ENCODE data around the gene ARMC2. TPM values are rescaled to one million over a fixed set of nuclear protein-coding genes. Genes with fewer than 3 reads are reported as not detected.

ARMC2 gene
- total and polyA plus RNA-seq, 2 of the 8 experiments (the other 6 are each of a cell fraction or from before 2014, with no cell fraction given), result 1.6 to 4.4 TPM

- POLR2A ChIA-PET (ENCODE audit: partially characterized antibody), result interaction anchor here (1.0 kb wide), 1 partner anchor 279 kb away, joined by 3 read pairs; no protein-coding TSS in a partner anchor
- Histone ChIP-seq H3K9ac (replicated peaks in 1 of 4; ENCODE audit: extremely low read depth in 1 of 4, low read depth in 3 of 4, low read length in 3 of 4) (no peak overlapping the region), H3K4me3 (ENCODE audit: extremely low read depth in 1 of 4, insufficient read depth in 2 of 4, low read depth in 3 of 4, low read length in 4 of 4) (no peak overlapping the region), H3K14ac (ENCODE audit: insufficient read length) (no peak overlapping the region), H3K36me3 (ENCODE audit: control insufficient read depth in 2 of 4, insufficient read depth in 4 of 4, low read length in 3 of 4) (no peaks in the 10 kb centered on the region), H3K4me1 (replicated peaks in 1 of 4; ENCODE audit: control insufficient read depth in 3 of 4, insufficient read depth in 4 of 4, low read length in 3 of 4) (peaks cover 3 to 8% (median 6%) of the 10 kb centered on the region in 4 experiments; a peak in 6 of 7 replicates), H3K27ac (ENCODE audit: low read depth, low read length) (no peak overlapping the region), H4K91ac (replicated peaks; ENCODE audit: insufficient read length, low read length) (no peak overlapping the region), H3K4ac (replicated peaks; ENCODE audit: insufficient read length, low read depth, low read length) (no peak overlapping the region), H2AK5ac (ENCODE audit: low read depth, low read length) (no peak overlapping the region), H3K56ac (replicated peaks; ENCODE audit: insufficient read length, low read depth, low read length) (no peak overlapping the region), H2BK120ac (replicated peaks; ENCODE audit: low read depth, low read length) (no peak overlapping the region), H2BK20ac (ENCODE audit: low read length) (no peak overlapping the region), H3K23ac (ENCODE audit: insufficient read length) (no peak overlapping the region), H2AFZ (ENCODE audit: low read length) (no peak overlapping the region), H4K20me1 (replicated peaks in 1 of 2; ENCODE audit: control insufficient read depth in 1 of 2, insufficient read depth in 2 of 2, low read length in 2 of 2) (no peaks in the 10 kb centered on the region), H3K27me3 (replicated peaks in 1 of 4; ENCODE audit: control insufficient read depth in 3 of 4, extremely low read depth in 1 of 4, insufficient read depth in 3 of 4, low read length in 3 of 4) (no peaks in the 10 kb centered on the region), H2BK15ac (ENCODE audit: low read length) (no peak overlapping the region), H3K4me2 (ENCODE audit: insufficient read depth in 1 of 2, low read depth in 2 of 2, low read length in 2 of 2) (no peak overlapping the region), H3K9me3 (ENCODE audit: insufficient read depth in 2 of 2, low read depth in 1 of 2, low read length in 1 of 2) (no peaks in the 10 kb centered on the region), H2BK5ac (ENCODE audit: low read depth, low read length) (no peak overlapping the region), H2BK12ac (ENCODE audit: low read depth, low read length) (no peak overlapping the region), H3K18ac (ENCODE audit: extremely low read depth, low read length) (no peak overlapping the region), H3K23me2 (ENCODE audit: low read depth, low read length) (peaks cover 4% of the 10 kb centered on the region), H3K79me2 (ENCODE audit: control insufficient read depth in 1 of 2, insufficient read depth in 2 of 2, low read length in 2 of 2) (no peaks in the 10 kb centered on the region), H4K8ac (ENCODE audit: extremely low read depth, insufficient read depth, low read length) (no peak overlapping the region; the same call in 1 of the 2 replicates), H4K5ac (ENCODE audit: insufficient read length, low read depth, low read length) (no peak overlapping the region), H3K79me1 (ENCODE audit: low read depth, low read length) (no peaks in the 10 kb centered on the region)
- FAIRE-seq (no peak), DNase-seq (ENCODE audit: low read depth in 1 of 2, low spot score in 2 of 2) (no peak)
- WGBS, 2 experiments (ENCODE audit: extremely low coverage in 1 of 2, insufficient coverage in 1 of 2, insufficient read length in 1 of 2, insufficient replicate concordance in 2 of 2, low coverage in 1 of 2, low lambda C conversion rate in 2 of 2, missing lambda C conversion rate in 1 of 2), result 81% methylated on average over 4 of the region's 4 CpGs; no CpG with 5 or more reads in 1 of the 2 experiments
- CTCF ChIA-PET (ENCODE audit: partially characterized antibody), result interaction anchor here (7.0 kb wide), 1 partner anchor 298 kb away, joined by 117 read pairs; no protein-coding TSS in a partner anchor
- TF ChIP-seq JUND (IDR thresholded peaks at IDR 0.05; ENCODE audit: low read length), result no peak
- no peak for TF ChIP-seq POLR2AphosphoS5 (IDR thresholded peaks at IDR 0.05; ENCODE audit: low read depth, low read length)
- no peak for TF ChIP-seq RFX5 (IDR thresholded peaks at IDR 0.05; ENCODE audit: borderline replicate concordance, low read depth, low read length)
- TF ChIP-seq TAF1 (IDR thresholded peaks at IDR 0.05; ENCODE audit: low read depth, low read length), result no peak
- TF ChIP-seq POLR2A (IDR thresholded peaks at IDR 0.05; ENCODE audit: control extremely low read depth in 1 of 2, low read depth in 2 of 2, low read length in 2 of 2), result no peak
- TF ChIP-seq CBX5 (IDR thresholded peaks at IDR 0.05; ENCODE audit: low read depth, low read length), result no peak
- no peak for TF ChIP-seq TEAD4 (IDR thresholded peaks at IDR 0.05; ENCODE audit: low read depth, low read length)
- TF ChIP-seq CREB1 (IDR thresholded peaks at IDR 0.05), result no peak
Observed at GRCh38 chr6:108840919-108841318, 7.3 kb upstream of the ARMC2 start.

All from H1 (cell line).